SK-N-SH (cell line): ENCODE measurements around the gene DYNC2H1. TPM values are rescaled to one million over a fixed set of nuclear protein-coding genes. Genes with fewer than 3 reads are reported as not detected.

Experiments used
- CTCF ChIA-PET: fragments of 300-600, 350-600 bp; formaldehyde crosslinking; extraction: SDS; loops from one replicate; lab custom pipeline; 2021; lab: Yijun Ruan, JAX
- POLR2A ChIA-PET: fragments of 350-600 bp; sonication (Branson Sonifier 250); formaldehyde crosslinking; extraction: SDS; loops from one replicate; lab custom pipeline; 2020; ENCODE audit warnings: antibody characterized with exemption, inconsistent platforms; lab: Yijun Ruan, JAX
- DNase-seq: peaks from one replicate; pipeline ENCODE4 v3.0.0; 2012
- H2AFZ ChIP-seq: fragments of 200-600 bp; sonication (generic); 2 replicates; pipeline ENCODE4 v1.8.1; 2016; ENCODE audit warnings: antibody characterized with exemption, mild to moderate bottlenecking, low read depth
- H3F3A ChIP-seq: fragments of 200-600 bp; sonication (generic); replicated peaks from 2 replicates; pipeline ENCODE3; 2016; ENCODE audit warnings: antibody characterized with exemption, mild to moderate bottlenecking; ENCODE audit not compliant: insufficient read depth
- H3K27ac ChIP-seq, 2 experiments: fragments of 200-500 bp in 1 of 2; fragments of 200-600 bp in 1 of 2; sonication (Bioruptor generic) in 1 of 2; sonication (generic), shearing (Covaris generic) in 1 of 2; 2 replicates each; pipeline versions ENCODE4 v1.5.1 to v1.6.1; 2014 to 2016; ENCODE audit warnings: low read depth in 2 of 2, inconsistent platforms in 1 of 2, low read length in 1 of 2, mild to moderate bottlenecking in 1 of 2, mixed read lengths in 1 of 2
- H3K27me3 ChIP-seq: fragments of 200-600 bp; sonication (generic), shearing (Covaris generic); 2 replicates; pipeline ENCODE4 v1.6.1; 2016; ENCODE audit warnings: mixed run types; ENCODE audit not compliant: insufficient read depth
- H3K36me3 ChIP-seq, 2 experiments: fragments of 200-500 bp in 1 of 2; fragments of 200-600 bp in 1 of 2; sonication (Bioruptor generic) in 1 of 2; sonication (generic) in 1 of 2; replicated peaks in 1 of 2; 2 replicates each; pipeline versions ENCODE3 to v1.5.1; 2014 to 2016; ENCODE audit warnings: low read length in 1 of 2, mild to moderate bottlenecking in 1 of 2; ENCODE audit not compliant: insufficient read depth in 2 of 2, control insufficient read depth in 1 of 2
- H3K4me1 ChIP-seq, 2 experiments: fragments of 200-500 bp in 1 of 2; fragments of 200-600 bp in 1 of 2; sonication (Bioruptor generic) in 1 of 2; sonication (generic), shearing (Covaris generic) in 1 of 2; 2 replicates each; pipeline versions ENCODE4 v1.5.1 to v1.6.1; 2014 to 2016; ENCODE audit warnings: low read depth in 1 of 2, low read length in 1 of 2, mixed run types in 1 of 2; ENCODE audit not compliant: insufficient read depth in 2 of 2, control insufficient read depth in 1 of 2
- H3K4me2 ChIP-seq: fragments of 200-600 bp; sonication (generic), shearing (Covaris generic); 2 replicates; pipeline ENCODE4 v1.6.1; 2017; ENCODE audit warnings: mixed run types
- H3K4me3 ChIP-seq, 2 experiments: fragments of 200-500 bp in 1 of 2; fragments of 200-600 bp in 1 of 2; sonication (Bioruptor generic) in 1 of 2; sonication (generic), shearing (Covaris generic) in 1 of 2; 2 replicates each; pipeline versions ENCODE4 v1.5.1 to v1.8.1; 2014 to 2016; ENCODE audit warnings: low read depth in 2 of 2, inconsistent platforms in 1 of 2, low read length in 1 of 2, mild to moderate bottlenecking in 1 of 2, mixed read lengths in 1 of 2, moderate library complexity in 1 of 2
- H3K79me2 ChIP-seq: fragments of 200-600 bp; sonication (generic); 2 replicates; pipeline ENCODE4 v1.8.1; 2017; ENCODE audit warnings: mild to moderate bottlenecking; ENCODE audit not compliant: insufficient read depth
- H3K9ac ChIP-seq: fragments of 200-600 bp; sonication (generic); 2 replicates; pipeline ENCODE4 v1.6.1; 2017; ENCODE audit warnings: mixed run types
- H3K9me2 ChIP-seq: fragments of 200-600 bp; sonication (generic); 2 replicates; pipeline ENCODE4 v1.6.1; 2017; ENCODE audit warnings: mixed run types
- H3K9me3 ChIP-seq: fragments of 200-600 bp; sonication (generic); 2 replicates; pipeline ENCODE4 v1.6.1; 2017; ENCODE audit warnings: mixed run types, mild to moderate bottlenecking, moderate library complexity
- H4K20me1 ChIP-seq: fragments of 200-600 bp; sonication (generic); 2 replicates; pipeline ENCODE4 v1.6.1; 2017; ENCODE audit warnings: mild to moderate bottlenecking, mixed run types; ENCODE audit not compliant: insufficient read depth
- CHD2 ChIP-seq: fragments of 150-350 bp; IDR thresholded peaks from 2 replicates; pipeline ENCODE4 v1.6.1; 2018; ENCODE audit warnings: low read length; ENCODE audit not compliant: partially characterized antibody
- ELF1 ChIP-seq: IDR thresholded peaks from 2 replicates; pipeline ENCODE4 v1.4.0; 2012
- EP300 ChIP-seq, 2 experiments: IDR thresholded peaks; 2 replicates each; pipeline versions ENCODE4 v1.4.0 to v1.6.1; 2012; ENCODE audit warnings: borderline replicate concordance in 1 of 2, low read depth in 1 of 2, low read length in 1 of 2
- GATA2 ChIP-seq: sonication (generic); formaldehyde crosslinking; IDR thresholded peaks from 2 replicates; pipeline ENCODE4 v1.5.0; 2020; ENCODE audit warnings: mild to moderate bottlenecking, missing genetic modification reagents
- MEF2A ChIP-seq: IDR thresholded peaks from 2 replicates; pipeline ENCODE4 v1.4.0; 2012; ENCODE audit warnings: low read depth, borderline replicate concordance
- MXI1 ChIP-seq: IDR thresholded peaks from 2 replicates; pipeline ENCODE4 v1.6.1; 2012; ENCODE audit warnings: mild to moderate bottlenecking, low read depth, low read length, improper control_type of control experiment
- RCOR1 ChIP-seq: fragments of 150-350 bp; IDR thresholded peaks from 2 replicates; pipeline ENCODE4 v1.6.1; 2017; ENCODE audit warnings: antibody characterized with exemption, low read length
- RFX5 ChIP-seq: IDR thresholded peaks from 2 replicates; pipeline ENCODE4 v1.6.1; 2012; ENCODE audit warnings: mild to moderate bottlenecking, improper control_type of control experiment, low read length
- SIN3A ChIP-seq: IDR thresholded peaks from 2 replicates; pipeline ENCODE4 v1.6.1; 2012; ENCODE audit warnings: low read depth, mild to moderate bottlenecking, low read length, moderate library complexity, borderline replicate concordance
- TCF12 ChIP-seq: IDR thresholded peaks from 2 replicates; pipeline ENCODE4 v1.4.0; 2012
- TEAD4 ChIP-seq: IDR thresholded peaks from 2 replicates; pipeline ENCODE4 v1.4.0; 2012; ENCODE audit warnings: mild to moderate bottlenecking, borderline replicate concordance; ENCODE audit not compliant: insufficient read depth
- YY1 ChIP-seq: IDR thresholded peaks from 2 replicates; pipeline ENCODE4 v1.4.0; 2012; ENCODE audit warnings: low read depth, mild to moderate bottlenecking
- WGBS: methylation state at CpG from one replicate; pipeline ENCODE4 v1.1.6; 2017; ENCODE audit warnings: low lambda C conversion rate; 5-methylcytosine and 5-hydroxymethylcytosine counted together
- polyA plus RNA-seq, 3 experiments: library from polyadenylated mRNA; depleted of rRNA; stranded (reverse); fragments of >200 nt; gene quantifications; 2 replicates each; pipeline ENCODE4 v1.2.3, GENCODE V29; 2012
- TF ChIP-seq, protein P1 (sequence below): IDR thresholded peaks from 2 replicates; pipeline ENCODE4 v1.4.0; 2012; ENCODE audit warnings: low read depth, borderline replicate concordance
- TF ChIP-seq, protein P2 (sequence below): fragments of 200-600 bp; sonication (generic); IDR thresholded peaks from 2 replicates; pipeline ENCODE4 v1.6.1; 2017; ENCODE audit warnings: antibody characterized with exemption, mild to moderate bottlenecking, moderate library complexity
- TF ChIP-seq, protein P3 (sequence below): IDR thresholded peaks from 2 replicates; pipeline ENCODE4 v1.4.0; 2012; ENCODE audit warnings: low read depth, borderline replicate concordance

The DYNC2H1 gene
- polyA plus RNA-seq, 1 of the 3 experiments (the other 2 are of a cell fraction), result 15.3 TPM

DNA sequence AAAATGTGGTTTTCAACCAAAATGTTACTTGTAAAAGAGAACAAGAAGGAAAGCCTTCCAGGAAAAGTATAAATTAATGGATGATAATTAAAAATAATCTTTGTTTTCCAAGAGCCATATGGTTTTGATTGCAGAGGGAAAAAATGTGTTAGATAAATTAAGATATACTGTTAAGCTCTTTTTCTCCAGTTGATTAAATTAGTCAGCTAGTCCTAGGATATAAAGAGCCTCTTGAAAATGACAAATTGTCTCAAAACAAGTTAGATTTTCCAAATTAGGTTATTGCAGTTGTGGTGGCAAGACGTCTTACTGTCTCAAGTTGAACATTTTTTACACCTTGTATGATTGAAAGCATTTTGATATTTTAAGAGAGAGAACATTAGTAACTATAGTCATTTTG is 110.9 kb downstream of the DYNC2H1 start:
- no peak overlapping the region for H3K4me2 ChIP-seq
- no peak overlapping the region for H3K9ac ChIP-seq
- 51% methylated on average over 1 of the region's 1 CpG for WGBS
- ChIA-PET CTCF (no interaction called here), POLR2A (no interaction called here)
- H3K9me2 ChIP-seq, result no peaks in the 10 kb centered on the region
- H3K4me3 ChIP-seq, result no peak overlapping the region
- peak overlapping the region in 1 of 2 experiments; percentile 67; a peak in 2 of 4 replicates for H3K27ac ChIP-seq
- no peaks in the 10 kb centered on the region for H4K20me1 ChIP-seq
- TF ChIP-seq GATA2 (CRISPR knock-in tag) (0 out of 2 replicates have a peak, but pooled peaks have one; percentile 16), EP300 (IDR thresholded peaks at IDR 0.05; ENCODE audit: borderline replicate concordance in 1 of 2, low read depth in 1 of 2, low read length in 1 of 2) (peak in 1 of 2 experiments; percentile 45; a peak in 1 of 4 replicates), CHD2 (no peak)
- no peak for DNase-seq
- H3F3A ChIP-seq, result peaks cover 2% of the 10 kb centered on the region
- H2AFZ ChIP-seq, result no peak overlapping the region
- peaks cover 0 to 2% of the 10 kb centered on the region in 2 experiments; a peak in 2 of 4 replicates for H3K4me1 ChIP-seq
- no peaks in the 10 kb centered on the region for H3K9me3 ChIP-seq
- H3K27me3 ChIP-seq, result no peaks in the 10 kb centered on the region
- H3K36me3 ChIP-seq, result peaks cover 4 to 18% of the 10 kb centered on the region in 2 experiments
- H3K79me2 ChIP-seq, result no peaks in the 10 kb centered on the region

DNA sequence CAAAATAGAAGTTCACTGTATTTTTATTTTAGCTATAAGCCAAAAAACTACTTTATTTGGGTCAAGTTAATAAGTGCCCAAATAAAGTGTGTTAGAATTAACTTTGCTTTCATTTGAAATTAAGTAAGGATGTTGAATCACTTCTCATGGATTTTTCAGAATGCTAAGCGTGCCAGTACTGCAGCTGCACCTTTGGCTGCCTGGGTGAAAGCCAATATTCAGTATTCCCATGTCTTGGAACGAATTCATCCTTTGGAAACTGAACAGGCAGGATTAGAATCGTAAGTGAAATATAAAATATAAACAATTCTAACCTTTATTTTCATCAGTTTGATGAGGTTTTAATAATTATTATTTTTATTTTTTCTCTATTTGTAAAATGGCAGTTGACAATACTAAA is 113.6 kb downstream of the DYNC2H1 start:
- H3K27me3 ChIP-seq, result no peaks in the 10 kb centered on the region
- no peaks in the 10 kb centered on the region for H3K79me2 ChIP-seq
- no peaks in the 10 kb centered on the region for H3K9me2 ChIP-seq
- no peak overlapping the region for H3K9ac ChIP-seq
- no peaks in the 10 kb centered on the region for H4K20me1 ChIP-seq
- no peak for DNase-seq
- ChIA-PET CTCF (interaction anchor here (1.3 kb wide), 1 partner anchor 21 kb away, joined by 7 read pairs; no protein-coding TSS in a partner anchor), POLR2A (no interaction called here)
- no peak for TF ChIP-seq SIN3A
- no peak for TF ChIP-seq RFX5
- TF ChIP-seq GATA2 (CRISPR knock-in tag), result no peak
- TF ChIP-seq, protein P1, sequence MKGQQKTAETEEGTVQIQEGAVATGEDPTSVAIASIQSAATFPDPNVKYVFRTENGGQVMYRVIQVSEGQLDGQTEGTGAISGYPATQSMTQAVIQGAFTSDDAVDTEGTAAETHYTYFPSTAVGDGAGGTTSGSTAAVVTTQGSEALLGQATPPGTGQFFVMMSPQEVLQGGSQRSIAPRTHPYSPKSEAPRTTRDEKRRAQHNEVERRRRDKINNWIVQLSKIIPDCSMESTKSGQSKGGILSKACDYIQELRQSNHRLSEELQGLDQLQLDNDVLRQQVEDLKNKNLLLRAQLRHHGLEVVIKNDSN, result no peak
- TF ChIP-seq ELF1, result no peak
- TF ChIP-seq MEF2A, result no peak
- no peak for TF ChIP-seq RCOR1
- TF ChIP-seq, protein P2, sequence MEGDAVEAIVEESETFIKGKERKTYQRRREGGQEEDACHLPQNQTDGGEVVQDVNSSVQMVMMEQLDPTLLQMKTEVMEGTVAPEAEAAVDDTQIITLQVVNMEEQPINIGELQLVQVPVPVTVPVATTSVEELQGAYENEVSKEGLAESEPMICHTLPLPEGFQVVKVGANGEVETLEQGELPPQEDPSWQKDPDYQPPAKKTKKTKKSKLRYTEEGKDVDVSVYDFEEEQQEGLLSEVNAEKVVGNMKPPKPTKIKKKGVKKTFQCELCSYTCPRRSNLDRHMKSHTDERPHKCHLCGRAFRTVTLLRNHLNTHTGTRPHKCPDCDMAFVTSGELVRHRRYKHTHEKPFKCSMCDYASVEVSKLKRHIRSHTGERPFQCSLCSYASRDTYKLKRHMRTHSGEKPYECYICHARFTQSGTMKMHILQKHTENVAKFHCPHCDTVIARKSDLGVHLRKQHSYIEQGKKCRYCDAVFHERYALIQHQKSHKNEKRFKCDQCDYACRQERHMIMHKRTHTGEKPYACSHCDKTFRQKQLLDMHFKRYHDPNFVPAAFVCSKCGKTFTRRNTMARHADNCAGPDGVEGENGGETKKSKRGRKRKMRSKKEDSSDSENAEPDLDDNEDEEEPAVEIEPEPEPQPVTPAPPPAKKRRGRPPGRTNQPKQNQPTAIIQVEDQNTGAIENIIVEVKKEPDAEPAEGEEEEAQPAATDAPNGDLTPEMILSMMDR, result no peak
- no peak for TF ChIP-seq TCF12
- no peak for TF ChIP-seq TEAD4
- TF ChIP-seq, protein P3, sequence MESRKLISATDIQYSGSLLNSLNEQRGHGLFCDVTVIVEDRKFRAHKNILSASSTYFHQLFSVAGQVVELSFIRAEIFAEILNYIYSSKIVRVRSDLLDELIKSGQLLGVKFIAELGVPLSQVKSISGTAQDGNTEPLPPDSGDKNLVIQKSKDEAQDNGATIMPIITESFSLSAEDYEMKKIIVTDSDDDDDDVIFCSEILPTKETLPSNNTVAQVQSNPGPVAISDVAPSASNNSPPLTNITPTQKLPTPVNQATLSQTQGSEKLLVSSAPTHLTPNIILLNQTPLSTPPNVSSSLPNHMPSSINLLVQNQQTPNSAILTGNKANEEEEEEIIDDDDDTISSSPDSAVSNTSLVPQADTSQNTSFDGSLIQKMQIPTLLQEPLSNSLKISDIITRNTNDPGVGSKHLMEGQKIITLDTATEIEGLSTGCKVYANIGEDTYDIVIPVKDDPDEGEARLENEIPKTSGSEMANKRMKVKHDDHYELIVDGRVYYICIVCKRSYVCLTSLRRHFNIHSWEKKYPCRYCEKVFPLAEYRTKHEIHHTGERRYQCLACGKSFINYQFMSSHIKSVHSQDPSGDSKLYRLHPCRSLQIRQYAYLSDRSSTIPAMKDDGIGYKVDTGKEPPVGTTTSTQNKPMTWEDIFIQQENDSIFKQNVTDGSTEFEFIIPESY, result no peak
- TF ChIP-seq MXI1, result no peak
- TF ChIP-seq CHD2, result no peak
- no peak for TF ChIP-seq YY1
- H3K27ac ChIP-seq, result no peak overlapping the region; a peak in 1 of 4 replicates
- no peak overlapping the region for H3K4me3 ChIP-seq
- H3K4me2 ChIP-seq, result no peak overlapping the region
- H3K9me3 ChIP-seq, result no peaks in the 10 kb centered on the region
- peaks cover 4 to 12% of the 10 kb centered on the region in 2 experiments for H3K36me3 ChIP-seq
- 94% methylated on average over 3 of the region's 3 CpGs for WGBS
- no peak overlapping the region for H2AFZ ChIP-seq
- H3K4me1 ChIP-seq, result peaks cover 0 to 2% of the 10 kb centered on the region in 2 experiments; a peak in 2 of 4 replicates
- H3F3A ChIP-seq, result peaks cover 2% of the 10 kb centered on the region
